GM23248 (cell line): ENCODE measurements around the gene MKKS.

Source experiments
- EZH2 ChIP-seq: fragments of 200-600 bp; sonication (generic); IDR thresholded peaks from 2 replicates; pipeline ENCODE4 v1.6.1; 2018; ENCODE audit warnings: antibody characterized with exemption, mild to moderate bottlenecking; ENCODE audit not compliant: insufficient read depth, poor library complexity, severe bottlenecking
- EZH2phosphoT487 ChIP-seq: fragments of 200-600 bp; sonication (generic); IDR thresholded peaks from 2 replicates; pipeline ENCODE4 v1.6.1; 2018; ENCODE audit warnings: antibody characterized with exemption, moderate library complexity, mild to moderate bottlenecking, low read depth; ENCODE audit not compliant: insufficient read depth

GRCh38 chr20:10369723-10370090 lies 64.3 kb downstream of the MKKS start:
- TF ChIP-seq EZH2 (no peak), EZH2phosphoT487 (no peak)
